Caco-2 (cell line): ENCODE measurements around the gene NF2. TPM values are rescaled to one million over a fixed set of nuclear protein-coding genes. Genes with fewer than 3 reads are reported as not detected.

ENCODE experiments used
- BruUV-seq: library from RNA; stranded (reverse); fragments of 400-500 nt; replicated peaks from 2 replicates; lab custom pipeline; 2021; lab: Mats Ljungman, UMichigan
- CTCF ChIA-PET: fragments of 300-600 bp; sonication (Branson Sonifier 250); formaldehyde crosslinking; loops from one replicate; lab custom pipeline; 2022; ENCODE audit warnings: antibody characterized with exemption; lab: Charles Lee
- POLR2A ChIA-PET: fragments of 300-600 bp; sonication (Branson Sonifier 250); formaldehyde crosslinking; loops from one replicate; lab custom pipeline; 2022; ENCODE audit warnings: antibody characterized with exemption; lab: Charles Lee
- DNase-seq, 2 experiments: peaks; one replicate each; pipeline versions ENCODE4 v3.0.0 to v3.0.0-alpha.2; 2020 to 2022
- H3K27me3 ChIP-seq: replicated peaks from 2 replicates; pipeline ENCODE4 v1.6.0; 2011; ENCODE audit warnings: low read length; ENCODE audit not compliant: control insufficient read depth, insufficient read depth
- H3K36me3 ChIP-seq: 2 replicates; pipeline ENCODE4 v1.5.1; 2011; ENCODE audit warnings: low read length; ENCODE audit not compliant: control insufficient read depth, insufficient read depth
- H3K4me1 ChIP-seq: fragments of 250-450 bp; sonication (Bioruptor Pico); 2 replicates; pipeline ENCODE4 v1.5.1; 2020; ENCODE audit warnings: mild to moderate bottlenecking
- H3K4me3 ChIP-seq: 2 replicates; pipeline ENCODE4 v1.5.1; 2011; ENCODE audit warnings: low read depth, mild to moderate bottlenecking, control low read depth, low read length
- H3K9me3 ChIP-seq: fragments of 250-450 bp; sonication (Bioruptor Pico); 2 replicates; pipeline ENCODE4 v1.5.1; 2020; ENCODE audit warnings: mild to moderate bottlenecking, moderate library complexity
- H3K27ac Mint-ChIP-seq: one replicate; pipeline ENCODE4 v1.8.0; 2022; ENCODE audit warnings: mixed read lengths; ENCODE audit not compliant: unreplicated experiment
- H3K27me3 Mint-ChIP-seq: one replicate; pipeline ENCODE4 v1.8.0; 2022; ENCODE audit warnings: mixed read lengths; ENCODE audit not compliant: insufficient read depth, unreplicated experiment
- H3K36me3 Mint-ChIP-seq: one replicate; pipeline ENCODE4 v1.8.0; 2022; ENCODE audit warnings: mild to moderate bottlenecking, mixed read lengths; ENCODE audit not compliant: insufficient read depth, unreplicated experiment
- H3K4me1 Mint-ChIP-seq: one replicate; pipeline ENCODE4 v1.8.0; 2022; ENCODE audit warnings: low read depth, mixed read lengths; ENCODE audit not compliant: unreplicated experiment
- H3K4me3 Mint-ChIP-seq: one replicate; pipeline ENCODE4 v1.8.0; 2022; ENCODE audit warnings: mild to moderate bottlenecking, moderate library complexity, mixed read lengths; ENCODE audit not compliant: unreplicated experiment
- H3K9me3 Mint-ChIP-seq: one replicate; pipeline ENCODE4 v1.8.0; 2022; ENCODE audit warnings: mixed read lengths; ENCODE audit not compliant: unreplicated experiment
- intact Hi-C: fragments of 100-400 bp; cut with micrococcal nuclease; formaldehyde crosslinking; loops from one replicate; pipeline ENCODE4 v1.10.0; 2022; ENCODE audit not compliant: unreplicated experiment
- total RNA-seq: library from RNA; stranded (reverse); gene quantifications from 2 replicates; pipeline ENCODE4 v1.2.3, GENCODE V29; 2022
- TF ChIP-seq, protein P1 (sequence below), 2 experiments: fragments of 200-600 bp in 1 of 2; IDR thresholded peaks; 1 replicate in 1 of 2; 2 replicates in 1 of 2; pipeline versions ENCODE4 v1.5.1 to v1.8.0; 2011 to 2022; ENCODE audit warnings: antibody characterized with exemption in 1 of 2, control low read depth in 1 of 2, inconsistent platforms in 1 of 2, low read depth in 1 of 2, low read length in 1 of 2, mild to moderate bottlenecking in 1 of 2, moderate library complexity in 1 of 2; ENCODE audit not compliant: insufficient read depth in 1 of 2, severe bottlenecking in 1 of 2, unreplicated experiment in 1 of 2

The NF2 gene
- total RNA-seq, 1 experiment from 2014 or later: 53.2 TPM

DNA sequence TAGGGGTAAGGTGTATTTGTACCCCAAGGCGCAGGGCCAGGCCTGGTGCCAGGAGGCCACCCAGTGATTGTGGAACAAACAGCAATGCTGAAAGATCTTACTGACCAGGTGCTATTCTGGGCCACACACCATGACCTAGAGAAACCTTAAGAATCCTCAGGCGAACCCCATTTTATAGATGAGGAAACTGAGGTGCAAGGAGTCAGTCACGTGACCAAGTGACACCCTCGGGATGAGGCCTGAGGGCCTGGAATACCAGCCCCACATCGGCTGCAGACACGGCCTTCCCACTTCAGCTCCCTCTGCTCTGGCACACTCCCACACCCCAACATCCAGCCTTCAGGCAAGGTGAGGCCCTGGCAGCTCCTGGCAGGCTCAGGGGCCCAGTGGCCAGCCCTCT is 129.4 kb downstream of the NF2 start:
- Histone ChIP-seq H3K4me3 (no peak overlapping the region), H3K9me3 (no peaks in the 10 kb centered on the region), H3K4me1 (peaks cover 4% of the 10 kb centered on the region; the same call in 1 of the 2 replicates), H3K36me3 (no peaks in the 10 kb centered on the region), H3K27me3 (no peaks in the 10 kb centered on the region)
- intact Hi-C loops: no loop called here
- CTCF ChIA-PET: no interaction called here
- no peak overlapping the region for H3K4me3 Mint-ChIP-seq
- H3K27ac Mint-ChIP-seq: no peak overlapping the region
- no TSS peak for BruUV-seq
- H3K36me3 Mint-ChIP-seq: no peaks in the 10 kb centered on the region
- TF ChIP-seq, protein P1, sequence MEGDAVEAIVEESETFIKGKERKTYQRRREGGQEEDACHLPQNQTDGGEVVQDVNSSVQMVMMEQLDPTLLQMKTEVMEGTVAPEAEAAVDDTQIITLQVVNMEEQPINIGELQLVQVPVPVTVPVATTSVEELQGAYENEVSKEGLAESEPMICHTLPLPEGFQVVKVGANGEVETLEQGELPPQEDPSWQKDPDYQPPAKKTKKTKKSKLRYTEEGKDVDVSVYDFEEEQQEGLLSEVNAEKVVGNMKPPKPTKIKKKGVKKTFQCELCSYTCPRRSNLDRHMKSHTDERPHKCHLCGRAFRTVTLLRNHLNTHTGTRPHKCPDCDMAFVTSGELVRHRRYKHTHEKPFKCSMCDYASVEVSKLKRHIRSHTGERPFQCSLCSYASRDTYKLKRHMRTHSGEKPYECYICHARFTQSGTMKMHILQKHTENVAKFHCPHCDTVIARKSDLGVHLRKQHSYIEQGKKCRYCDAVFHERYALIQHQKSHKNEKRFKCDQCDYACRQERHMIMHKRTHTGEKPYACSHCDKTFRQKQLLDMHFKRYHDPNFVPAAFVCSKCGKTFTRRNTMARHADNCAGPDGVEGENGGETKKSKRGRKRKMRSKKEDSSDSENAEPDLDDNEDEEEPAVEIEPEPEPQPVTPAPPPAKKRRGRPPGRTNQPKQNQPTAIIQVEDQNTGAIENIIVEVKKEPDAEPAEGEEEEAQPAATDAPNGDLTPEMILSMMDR (IDR thresholded peaks at IDR 0.05; ENCODE audit: insufficient read depth in 1 of 2, low read depth in 1 of 2, low read length in 1 of 2, severe bottlenecking in 1 of 2, unreplicated experiment in 1 of 2): no peak
- no peaks in the 10 kb centered on the region for H3K9me3 Mint-ChIP-seq
- H3K27me3 Mint-ChIP-seq: no peaks in the 10 kb centered on the region
- no peaks in the 10 kb centered on the region for H3K4me1 Mint-ChIP-seq
- DNase-seq: no peak
- POLR2A ChIA-PET: no interaction called here

DNA sequence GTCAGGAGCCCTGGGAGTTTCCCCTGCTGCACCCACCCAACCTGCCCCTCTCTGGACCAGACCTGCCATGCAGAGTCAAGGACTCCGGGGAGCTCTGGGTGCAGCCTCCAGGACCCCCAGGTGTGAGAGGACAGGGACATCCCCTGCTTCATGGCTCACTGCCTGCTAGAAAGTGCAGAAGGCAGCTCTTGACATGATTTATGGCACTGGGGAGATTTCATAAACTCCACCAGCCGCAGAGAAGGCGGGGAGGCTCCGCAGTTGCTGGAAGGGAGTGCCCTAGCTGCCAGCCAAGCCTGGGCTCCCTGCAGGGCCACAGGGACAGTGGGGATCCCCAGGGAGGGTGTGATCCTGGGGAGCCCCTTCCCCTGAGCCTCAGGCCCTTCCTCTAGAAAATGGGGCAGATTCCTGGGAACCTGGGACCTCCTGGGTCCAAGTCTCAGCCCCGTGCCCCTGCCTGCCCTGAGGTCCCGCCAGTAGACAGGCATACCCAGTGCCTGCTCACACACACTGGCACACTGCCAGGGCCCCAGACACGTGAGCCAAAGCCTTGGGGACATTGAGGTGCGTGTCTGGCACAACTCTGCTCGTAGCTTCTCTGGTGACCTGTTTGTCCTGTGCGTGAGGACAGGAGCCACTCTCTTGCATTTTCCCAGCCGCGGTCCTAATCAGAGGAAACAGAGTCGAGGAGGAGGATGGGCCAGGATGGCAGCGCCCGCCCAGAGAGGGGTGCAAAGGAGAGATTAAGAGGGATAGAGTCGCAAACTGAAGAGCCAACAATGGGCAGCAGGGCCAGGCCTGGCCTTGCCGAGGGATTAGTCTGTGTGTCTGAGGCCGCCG is 130.1 kb downstream of the NF2 start:
- intact Hi-C loops: no loop called here
- Mint-ChIP-seq H3K27ac (no peak overlapping the region), H3K36me3 (no peaks in the 10 kb centered on the region), H3K27me3 (no peaks in the 10 kb centered on the region), H3K4me3 (no peak overlapping the region), H3K4me1 (no peaks in the 10 kb centered on the region), H3K9me3 (no peaks in the 10 kb centered on the region)
- Histone ChIP-seq H3K27me3 (no peaks in the 10 kb centered on the region), H3K9me3 (no peaks in the 10 kb centered on the region), H3K36me3 (no peaks in the 10 kb centered on the region), H3K4me1 (peaks cover 4% of the 10 kb centered on the region; the same call in 1 of the 2 replicates), H3K4me3 (no peak overlapping the region)
- DNase-seq: no peak
- BruUV-seq: no TSS peak
- CTCF ChIA-PET: no interaction called here
- POLR2A ChIA-PET: no interaction called here
- TF ChIP-seq, protein P1 (IDR thresholded peaks at IDR 0.05; ENCODE audit: insufficient read depth in 1 of 2, low read depth in 1 of 2, low read length in 1 of 2, severe bottlenecking in 1 of 2, unreplicated experiment in 1 of 2): no peak

DNA sequence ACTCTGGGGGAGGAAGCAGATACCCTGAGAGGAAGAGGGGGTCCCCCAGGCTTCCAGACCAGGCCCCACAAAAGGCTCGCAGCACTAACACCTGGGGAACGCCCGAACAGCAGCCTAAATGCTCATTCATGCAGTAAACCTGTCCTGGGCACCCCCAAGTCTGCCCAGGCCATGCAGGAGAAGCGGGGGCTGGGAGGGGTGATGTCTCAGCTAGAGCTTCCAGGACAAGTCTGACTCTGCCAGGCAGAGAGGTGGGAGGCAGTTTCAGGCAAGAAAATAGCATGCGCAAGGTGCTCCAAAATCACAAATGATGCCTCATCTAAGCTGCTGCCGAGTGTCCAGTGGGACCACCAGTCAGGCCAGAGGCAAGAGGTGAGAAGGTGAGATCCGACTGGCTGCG is 131.0 kb downstream of the NF2 start:
- DNase-seq: no peak
- H3K4me1 Mint-ChIP-seq: no peaks in the 10 kb centered on the region
- Histone ChIP-seq H3K4me3 (no peak overlapping the region), H3K27me3 (no peaks in the 10 kb centered on the region), H3K36me3 (no peaks in the 10 kb centered on the region), H3K4me1 (peaks cover 4% of the 10 kb centered on the region; the same call in 1 of the 2 replicates), H3K9me3 (no peaks in the 10 kb centered on the region)
- H3K9me3 Mint-ChIP-seq: no peaks in the 10 kb centered on the region
- TF ChIP-seq, protein P1 (IDR thresholded peaks at IDR 0.05; ENCODE audit: insufficient read depth in 1 of 2, low read depth in 1 of 2, low read length in 1 of 2, severe bottlenecking in 1 of 2, unreplicated experiment in 1 of 2): no peak
- intact Hi-C loops: no loop called here
- POLR2A ChIA-PET: no interaction called here
- no peaks in the 10 kb centered on the region for H3K36me3 Mint-ChIP-seq
- BruUV-seq: no TSS peak
- H3K4me3 Mint-ChIP-seq: no peak overlapping the region
- CTCF ChIA-PET: no interaction called here
- H3K27ac Mint-ChIP-seq: no peak overlapping the region
- H3K27me3 Mint-ChIP-seq: no peaks in the 10 kb centered on the region
